ENCODE measurements around the gene PSMC4.

Gene PSMC4

GRCh38 chr19:39995794-39996193, 24.8 kb downstream of the PSMC4 start:
- DNase-seq = no peak

- peak; percentile 58 for DNase-seq
Observed at GRCh38 chr19:39996218-39996810, 25.3 kb downstream of the PSMC4 start.

GRCh38 chr19:39996811-39997637, 26.1 kb downstream of the PSMC4 start, which contains the start of gene ZNF546:
Gene ZNF546 (plus strand): TSS chr19:39997060. CDS start chr19:39998327, 1,267 bp downstream.
- peak; percentile 91 for DNase-seq

GRCh38 chr19:39997638-39998216, 26.8 kb downstream of the PSMC4 start:
- DNase-seq = no peak

- no peak for DNase-seq
Observed at GRCh38 chr19:39998501-39998900, 27.5 kb downstream of the PSMC4 start.

GRCh38 chr19:40005691-40006272, 34.8 kb downstream of the PSMC4 start:
- no peak for DNase-seq

GRCh38 chr19:40006273-40006691, 35.3 kb downstream of the PSMC4 start:
- no peak for DNase-seq

- DNase-seq = no peak
Observed at GRCh38 chr19:40009674-40010073, 38.7 kb downstream of the PSMC4 start.

- no peak for DNase-seq
Observed at GRCh38 chr19:40013991-40014390, 43.0 kb downstream of the PSMC4 start.

GRCh38 chr19:40023969-40024368, 53.0 kb downstream of the PSMC4 start:
- no peak for DNase-seq

- DNase-seq = no peak
Observed at GRCh38 chr19:40025938-40026596, 55.1 kb downstream of the PSMC4 start.

- no peak for DNase-seq
Observed at GRCh38 chr19:40026597-40026970, 55.6 kb downstream of the PSMC4 start.

All from NCI-H2171 treated with DMSO at 0.1 percent for 48 hours (cell line).